Upper lobe of left lung (tissue), 6 donors: ENCODE measurements around the gene PLPP1. TPM values are rescaled to one million over a fixed set of nuclear protein-coding genes. Genes with fewer than 3 reads are reported as not detected.
A peak's percentile ranks its signal among the peaks of the same experiment; 100 is the strongest.

Experiments used
- ATAC-seq, 2 donors: fragments of 200-7000 bp; cut with Tn5 transposase; one replicate each; pipeline ENCODE4 v1.9.1; 2022; ENCODE audit warnings: mild to moderate bottlenecking in 2 of 2, moderate library complexity in 2 of 2; ENCODE audit not compliant: low FRiP score in 2 of 2
- DNase-seq, 2 donors: peaks; one replicate each; pipeline ENCODE4 v3.0.0-alpha.2; 2019 to 2020
- H3K27ac ChIP-seq, 4 donors: fragments of 200-600 bp; sonication (generic); one replicate each; pipeline ENCODE4 v1.5.1; 2016 to 2019
- H3K27me3 ChIP-seq, 4 donors: fragments of 200-600 bp; sonication (generic); one replicate each; pipeline ENCODE4 v1.5.1; 2017 to 2019
- H3K36me3 ChIP-seq, 4 donors: fragments of 200-600 bp; sonication (generic); one replicate each; pipeline ENCODE4 v1.5.1; 2016 to 2019
- H3K4me1 ChIP-seq, 4 donors: fragments of 200-600 bp; sonication (generic); one replicate each; pipeline ENCODE4 v1.5.1; 2018 to 2019
- H3K4me3 ChIP-seq, 4 donors: fragments of 200-600 bp; sonication (generic); one replicate each; pipeline ENCODE4 v1.5.1; 2017 to 2019; ENCODE audit warnings: mild to moderate bottlenecking in 2 of 4, moderate library complexity in 1 of 4
- H3K9me3 ChIP-seq, 4 donors: fragments of 200-600 bp; sonication (generic); one replicate each; pipeline ENCODE4 v1.5.1; 2018 to 2019
- EP300 ChIP-seq, 4 donors: sonication (generic); formaldehyde crosslinking; IDR thresholded peaks; one replicate each; pipeline ENCODE4 v1.5.1; 2017; ENCODE audit warnings: antibody characterized with exemption in 4 of 4, control low read depth in 2 of 4
- POLR2A ChIP-seq, 4 donors: fragments of 450-650 bp; IDR thresholded peaks; one replicate each; pipeline ENCODE4 v1.5.1; 2016 to 2017; ENCODE audit warnings: antibody characterized with exemption in 4 of 4, mild to moderate bottlenecking in 2 of 4
- POLR2AphosphoS5 ChIP-seq, 2 donors: sonication (generic); formaldehyde crosslinking; IDR thresholded peaks; one replicate each; pipeline ENCODE4 v1.5.1; 2017; ENCODE audit warnings: antibody characterized with exemption in 2 of 2
- WGBS, 2 donors: methylation state at CpG; one replicate each; pipeline ENCODE4 v1.1.5; 2017 to 2018; 5-methylcytosine and 5-hydroxymethylcytosine counted together
- total RNA-seq, 6 donors: library from RNA; depleted of rRNA in 4 of 6; stranded (reverse); fragments of >200 nt in 4 of 6; gene quantifications; one replicate each; pipeline versions ENCODE4 v1.1.0 to v1.2.1, GENCODE V29; 2016 to 2021
- TF ChIP-seq, protein P1 (sequence below), 6 experiments: fragments of 450-650 bp in 4 of 6; fragments of 200-600 bp in 2 of 6; sonication (generic) in 2 of 6; IDR thresholded peaks; one replicate each; pipeline ENCODE4 v1.5.1; 2016 to 2019; ENCODE audit warnings: antibody characterized with exemption in 6 of 6
- donor health status: DM: no; HTN: no; CAD: no; lungs with moderate emphysema.
- donor health status: DM: no; HTN: yes; CAD: no; lungs with severe emphysema.

PLPP1 gene
- total RNA-seq, 6 donors from 2014 or later, result 21.0 to 125 (median 65.6) TPM

DNA sequence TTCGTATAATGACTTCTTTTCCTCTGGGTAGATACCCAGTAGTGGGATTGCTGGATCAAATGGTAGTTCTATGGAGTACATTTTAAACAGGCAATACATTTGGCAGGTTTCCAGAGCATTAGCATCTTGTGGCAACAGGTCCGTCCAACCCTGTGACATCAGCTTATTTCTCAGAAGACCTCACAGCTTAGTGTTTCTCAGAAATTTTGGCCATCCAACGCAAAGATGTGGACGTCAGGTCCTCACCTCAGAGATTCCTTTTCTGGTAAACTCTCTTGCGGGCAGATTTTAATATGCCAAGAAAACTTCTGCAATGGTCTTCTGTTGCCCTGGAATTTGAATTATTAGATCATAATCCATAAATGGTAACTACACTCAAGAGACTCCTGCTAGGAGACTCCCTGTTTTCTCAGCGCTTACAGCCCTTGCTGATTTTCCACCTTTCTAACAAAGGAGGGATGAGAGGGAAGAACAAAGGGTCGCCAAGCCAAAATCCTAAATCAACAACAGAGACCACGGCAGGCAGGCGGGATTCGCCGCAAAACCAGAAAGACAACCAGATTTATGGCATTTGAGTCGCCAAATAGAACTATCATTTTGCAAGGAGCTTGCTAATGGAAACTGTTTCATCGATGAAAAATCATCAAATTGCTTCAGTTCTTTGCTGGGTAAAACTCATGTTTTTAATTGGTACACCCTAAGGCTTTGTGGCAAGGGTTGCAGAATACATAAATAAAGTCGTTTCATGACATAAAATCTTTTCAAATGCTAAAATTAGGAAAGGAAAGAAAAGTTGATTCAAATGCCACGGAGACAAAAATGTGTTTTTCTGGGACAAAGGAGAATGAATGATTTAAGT, 34.1 kb upstream of the PLPP1 start:
- Histone ChIP-seq H3K4me1 (peaks cover 6 to 14% (median 7%) of the 10 kb centered on the region in 4 donors), H3K27ac (peak overlapping the region in 2 of 4 donors; percentile 8 to 26), H3K9me3 (no peaks in the 10 kb centered on the region), H3K4me3 (no peak overlapping the region), H3K27me3 (no peaks in the 10 kb centered on the region), H3K36me3 (no peaks in the 10 kb centered on the region)
- TF ChIP-seq, protein P1, sequence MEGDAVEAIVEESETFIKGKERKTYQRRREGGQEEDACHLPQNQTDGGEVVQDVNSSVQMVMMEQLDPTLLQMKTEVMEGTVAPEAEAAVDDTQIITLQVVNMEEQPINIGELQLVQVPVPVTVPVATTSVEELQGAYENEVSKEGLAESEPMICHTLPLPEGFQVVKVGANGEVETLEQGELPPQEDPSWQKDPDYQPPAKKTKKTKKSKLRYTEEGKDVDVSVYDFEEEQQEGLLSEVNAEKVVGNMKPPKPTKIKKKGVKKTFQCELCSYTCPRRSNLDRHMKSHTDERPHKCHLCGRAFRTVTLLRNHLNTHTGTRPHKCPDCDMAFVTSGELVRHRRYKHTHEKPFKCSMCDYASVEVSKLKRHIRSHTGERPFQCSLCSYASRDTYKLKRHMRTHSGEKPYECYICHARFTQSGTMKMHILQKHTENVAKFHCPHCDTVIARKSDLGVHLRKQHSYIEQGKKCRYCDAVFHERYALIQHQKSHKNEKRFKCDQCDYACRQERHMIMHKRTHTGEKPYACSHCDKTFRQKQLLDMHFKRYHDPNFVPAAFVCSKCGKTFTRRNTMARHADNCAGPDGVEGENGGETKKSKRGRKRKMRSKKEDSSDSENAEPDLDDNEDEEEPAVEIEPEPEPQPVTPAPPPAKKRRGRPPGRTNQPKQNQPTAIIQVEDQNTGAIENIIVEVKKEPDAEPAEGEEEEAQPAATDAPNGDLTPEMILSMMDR (IDR thresholded peaks at IDR 0.05), result no peak
- TF ChIP-seq POLR2AphosphoS5 (IDR thresholded peaks at IDR 0.05), result no peak
- no peak for TF ChIP-seq POLR2A (IDR thresholded peaks at IDR 0.05)
- TF ChIP-seq EP300 (IDR thresholded peaks at IDR 0.05), result no peak
- WGBS, 2 donors, result 87 to 89% methylated on average over 15 of the region's 15 CpGs
- DNase-seq, result no peak
- ATAC-seq, result peak in 1 of 2 donors; percentile 52

DNA sequence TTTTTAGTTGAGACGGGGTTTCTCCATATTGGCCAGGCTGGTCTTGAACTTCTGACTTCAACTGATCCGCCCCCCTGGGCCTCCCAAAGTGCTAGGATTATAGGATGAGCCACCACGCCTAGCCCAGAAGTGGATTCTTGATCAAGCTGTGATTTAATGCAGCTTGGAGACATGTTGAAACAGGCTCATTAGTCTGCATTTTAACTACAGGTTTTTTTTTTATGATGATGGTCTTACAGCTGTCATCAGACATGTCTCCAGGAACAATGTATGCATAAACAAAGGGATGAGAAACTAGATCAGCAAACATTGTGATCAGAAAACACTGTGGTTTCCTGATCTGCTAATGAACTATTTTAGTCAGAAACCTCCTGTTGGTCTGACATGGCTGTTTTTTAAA, 30.0 kb upstream of the PLPP1 start:
- peaks cover 0 to 3% (median 0%) of the 10 kb centered on the region in 4 donors for H3K4me1 ChIP-seq
- no peaks in the 10 kb centered on the region for H3K9me3 ChIP-seq
- H3K27me3 ChIP-seq, result no peaks in the 10 kb centered on the region
- H3K4me3 ChIP-seq, result no peak overlapping the region
- 75 to 93% methylated on average over 3 of the region's 3 CpGs for WGBS, 2 donors
- H3K27ac ChIP-seq, result no peak overlapping the region
- TF ChIP-seq, protein P1 (IDR thresholded peaks at IDR 0.05), result no peak
- TF ChIP-seq EP300 (IDR thresholded peaks at IDR 0.05) (no peak), POLR2A (IDR thresholded peaks at IDR 0.05) (no peak), POLR2AphosphoS5 (IDR thresholded peaks at IDR 0.05) (no peak)
- no peak for DNase-seq
- H3K36me3 ChIP-seq, result no peaks in the 10 kb centered on the region
- no peak for ATAC-seq

DNA sequence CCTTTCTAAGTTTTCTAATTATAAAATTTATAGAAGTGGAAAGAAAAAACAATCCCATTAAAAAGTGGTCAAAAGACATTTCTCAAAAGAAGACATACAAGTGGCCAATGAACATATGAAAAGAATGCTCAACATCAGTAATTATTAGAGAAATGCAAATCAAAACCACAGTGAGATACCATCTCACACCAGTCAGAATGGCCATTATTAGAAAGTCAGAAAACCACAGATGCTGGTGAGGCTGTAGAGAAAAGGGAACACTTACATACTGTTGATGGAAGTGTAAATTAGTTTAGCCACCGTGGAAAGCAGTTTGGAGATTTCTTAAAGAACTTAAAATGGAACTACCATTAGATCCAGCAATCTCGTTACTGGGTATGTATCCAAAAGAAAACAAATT, 23.7 kb upstream of the PLPP1 start:
- WGBS, 2 donors, result 91 to 92% methylated on average over 2 of the region's 2 CpGs
- Histone ChIP-seq H3K4me1 (peaks cover 0 to 5% (median 0%) of the 10 kb centered on the region in 4 donors), H3K9me3 (no peaks in the 10 kb centered on the region), H3K27ac (no peak overlapping the region), H3K4me3 (no peak overlapping the region), H3K27me3 (no peaks in the 10 kb centered on the region), H3K36me3 (no peaks in the 10 kb centered on the region)
- no peak for TF ChIP-seq EP300 (IDR thresholded peaks at IDR 0.05)
- TF ChIP-seq POLR2AphosphoS5 (IDR thresholded peaks at IDR 0.05), result no peak
- TF ChIP-seq POLR2A (IDR thresholded peaks at IDR 0.05), result no peak
- TF ChIP-seq, protein P1 (IDR thresholded peaks at IDR 0.05), result no peak
- DNase-seq (no peak), ATAC-seq (no peak)

DNA sequence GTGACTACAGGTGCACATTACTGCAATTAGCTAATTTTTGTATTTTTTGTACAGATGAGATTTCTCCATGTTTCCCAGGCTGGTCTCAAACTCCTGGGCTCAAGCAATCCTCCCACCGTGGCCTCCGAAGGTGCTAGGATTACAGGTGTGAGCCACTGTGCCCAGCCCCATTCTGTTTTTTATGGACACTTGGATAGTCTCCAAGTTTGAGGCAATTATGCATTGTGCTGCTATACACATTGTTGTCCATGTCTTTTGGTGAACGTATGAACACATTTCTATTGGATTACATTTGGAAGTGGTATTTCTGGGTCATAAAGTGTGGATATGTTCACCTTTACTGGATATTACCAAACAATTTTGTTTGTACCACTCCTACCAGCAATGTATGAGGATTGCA, 22.4 kb upstream of the PLPP1 start:
- Histone ChIP-seq H3K27me3 (no peaks in the 10 kb centered on the region), H3K9me3 (no peaks in the 10 kb centered on the region), H3K36me3 (no peaks in the 10 kb centered on the region), H3K27ac (no peak overlapping the region), H3K4me3 (no peak overlapping the region), H3K4me1 (peaks cover 0 to 5% (median 0%) of the 10 kb centered on the region in 4 donors)
- TF ChIP-seq, protein P1 (IDR thresholded peaks at IDR 0.05), result no peak
- TF ChIP-seq POLR2AphosphoS5 (IDR thresholded peaks at IDR 0.05), result no peak
- no peak for ATAC-seq
- 88 to 91% methylated on average over 3 of the region's 3 CpGs for WGBS, 2 donors
- DNase-seq, result no peak
